GM12874 (cell line): Measurements from ENCODE around the gene IL36RN.

Source experiments
- CTCF ChIP-seq: IDR thresholded peaks from 2 replicates; pipeline ENCODE4 v1.5.1; 2011; ENCODE audit warnings: low read depth, mild to moderate bottlenecking, control low read depth, low read length, moderate library complexity; ENCODE audit not compliant: insufficient read depth

IL36RN gene

GRCh38 chr2:113015042-113015441 lies 44.0 kb upstream of the IL36RN start:
- no peak for TF ChIP-seq CTCF

GRCh38 chr2:113015655-113016054 lies 43.3 kb upstream of the IL36RN start:
- no peak for TF ChIP-seq CTCF

GRCh38 chr2:113018509-113018908 lies 40.5 kb upstream of the IL36RN start:
- TF ChIP-seq CTCF = no peak

GRCh38 chr2:113021312-113021711 lies 37.7 kb upstream of the IL36RN start:
- TF ChIP-seq CTCF = no peak

- no peak for TF ChIP-seq CTCF
These were observed 34.2 kb upstream of the IL36RN start for GRCh38 chr2:113024764-113025163.

- TF ChIP-seq CTCF = no peak
These were observed 33.3 kb upstream of the IL36RN start for GRCh38 chr2:113025737-113026136.

- TF ChIP-seq CTCF = no peak
These were observed 31.3 kb upstream of the IL36RN start for GRCh38 chr2:113027691-113028090.

GRCh38 chr2:113028112-113028511 lies 30.9 kb upstream of the IL36RN start:
- TF ChIP-seq CTCF = no peak
